ENCODE measurements around the gene DTD1. TPM values are rescaled to one million over a fixed set of nuclear protein-coding genes. Genes with fewer than 3 reads are reported as not detected.

The DTD1 gene
- total and polyA plus RNA-seq, 2 of the 13 experiments (the other 11 are each of a cell fraction or from before 2014, with no cell fraction given) = 41.2 to 79.3 TPM

- H3K9me3 ChIP-seq (ENCODE audit: low read length) = no peaks in the 10 kb centered on the region
- H2AFZ ChIP-seq (ENCODE audit: low read length) = no peak overlapping the region
- in situ Hi-C loops (cut with HindIII; ENCODE audit: extremely low pct_ligation_motif_present, low pct_unique_long_range_greater_than_20kb) = no loop called here
- DNase-seq (ENCODE audit: low spot score) (no peak), FAIRE-seq (no peak), ATAC-seq (no peak)
- H4K20me1 ChIP-seq (ENCODE audit: insufficient read depth, low read length) = no peaks in the 10 kb centered on the region
- H3K27ac ChIP-seq (ENCODE audit: extremely low read length, insufficient read depth, low read length) = no peak overlapping the region
- no peak overlapping the region for H3K4me2 ChIP-seq (ENCODE audit: low read depth, low read length)
- H3K9ac ChIP-seq (ENCODE audit: insufficient read depth, low read depth, low read length) = no peak overlapping the region
- no peaks in the 10 kb centered on the region for H3K4me1 ChIP-seq (ENCODE audit: insufficient read depth, low read length)
- no peaks in the 10 kb centered on the region for H3K79me2 ChIP-seq (ENCODE audit: insufficient read depth, low read length)
- 95% methylated on average over 4 of the region's 4 CpGs for WGBS (ENCODE audit: low lambda C conversion rate)
- no peaks in the 10 kb centered on the region for H3K27me3 ChIP-seq (ENCODE audit: control insufficient read depth in 1 of 2, insufficient read depth in 2 of 2, low read length in 2 of 2)
- no peak overlapping the region for H3K4me3 ChIP-seq (replicated peaks in 1 of 3; ENCODE audit: insufficient read depth in 1 of 3, low read depth in 2 of 3, low read length in 3 of 3)
- intact Hi-C loops (cut with micrococcal nuclease; ENCODE audit: unreplicated experiment) = no loop called here
- CTCF ChIA-PET (ENCODE audit: low intra/inter-chr PET ratio, low total read pairs) = no interaction called here
- BruUV-seq (replicated peaks) = no TSS peak
- TF ChIP-seq ZNF296 (CRISPR knock-in tag; conservative IDR thresholded peaks at IDR 0.05) = no peak
- TF ChIP-seq ZNF562 (CRISPR knock-in tag; IDR thresholded peaks at IDR 0.05; ENCODE audit: borderline replicate concordance) = no peak
- TF ChIP-seq NPAS2 (CRISPR knock-in tag; IDR thresholded peaks at IDR 0.05; ENCODE audit: borderline replicate concordance) = no peak
- TF ChIP-seq ZNF382 (CRISPR knock-in tag; IDR thresholded peaks at IDR 0.05; ENCODE audit: borderline replicate concordance) = no peak
- no peak for TF ChIP-seq RFXANK (CRISPR knock-in tag; IDR thresholded peaks at IDR 0.05)
- TF ChIP-seq ZNF549 (CRISPR knock-in tag; IDR thresholded peaks at IDR 0.05) = no peak
- TF ChIP-seq E2F1 (CRISPR knock-in tag; IDR thresholded peaks at IDR 0.05) = no peak
- no peak for TF ChIP-seq ZC3H13 (CRISPR knock-in tag; IDR thresholded peaks at IDR 0.05)
- TF ChIP-seq E2F5 (CRISPR knock-in tag; conservative IDR thresholded peaks at IDR 0.05) = no peak
- TF ChIP-seq NFYC (CRISPR knock-in tag; IDR thresholded peaks at IDR 0.05) = no peak
- no peak for TF ChIP-seq ZNF678 (CRISPR knock-in tag; IDR thresholded peaks at IDR 0.05)
- no peak for TF ChIP-seq GATAD1 (CRISPR knock-in tag; IDR thresholded peaks at IDR 0.05)
- peaks cover 41 to 81% of the 10 kb centered on the region in 2 experiments for H3K36me3 ChIP-seq (replicated peaks in 1 of 2; ENCODE audit: control insufficient read depth in 1 of 2, insufficient read depth in 2 of 2, low read length in 2 of 2)
- POLR2A ChIA-PET = no interaction called here
These were observed 44.6 kb upstream of the DTD1 start for GRCh38 chr20:18543216-18543615.
